MCF 10A (cell line): ENCODE data around the gene SLC6A9. TPM values are rescaled to one million over a fixed set of nuclear protein-coding genes. Genes with fewer than 3 reads are reported as not detected.

Source experiments
- BruUV-seq: library from RNA; stranded (reverse); fragments of 400-500 nt; replicated peaks from 2 replicates; lab custom pipeline; 2021; lab: Mats Ljungman, UMichigan
- CTCF ChIA-PET: fragments of 300-600 bp; sonication (Branson Sonifier 250); formaldehyde crosslinking; extraction: SDS; loops from one replicate; lab custom pipeline; 2021; ENCODE audit warnings: antibody characterized with exemption, inconsistent platforms; lab: Yijun Ruan, JAX
- POLR2A ChIA-PET: fragments of 300-600, 350-650 bp; sonication (Branson Sonifier 250); formaldehyde crosslinking; extraction: SDS; loops from one replicate; lab custom pipeline; 2020; ENCODE audit warnings: antibody characterized with exemption, inconsistent platforms; lab: Yijun Ruan, JAX
- DNase-seq: peaks from one replicate; pipeline ENCODE4 v3.0.0-alpha.2; 2018; ENCODE audit not compliant: unreplicated experiment
- H3K27ac Mint-ChIP-seq: one replicate; pipeline ENCODE4 v1.8.0; 2022; ENCODE audit warnings: mild to moderate bottlenecking, low read depth, mixed read lengths; ENCODE audit not compliant: unreplicated experiment
- H3K27me3 Mint-ChIP-seq: one replicate; pipeline ENCODE4 v1.8.0; 2022; ENCODE audit warnings: mixed read lengths; ENCODE audit not compliant: insufficient read depth, unreplicated experiment
- H3K36me3 Mint-ChIP-seq: one replicate; pipeline ENCODE4 v1.8.0; 2022; ENCODE audit warnings: mild to moderate bottlenecking, moderate library complexity, mixed read lengths; ENCODE audit not compliant: insufficient read depth, unreplicated experiment
- H3K4me1 Mint-ChIP-seq: one replicate; pipeline ENCODE4 v1.8.0; 2022; ENCODE audit warnings: mixed read lengths; ENCODE audit not compliant: insufficient read depth, unreplicated experiment
- H3K4me3 Mint-ChIP-seq: one replicate; pipeline ENCODE4 v1.8.0; 2022; ENCODE audit warnings: mild to moderate bottlenecking, moderate library complexity, mixed read lengths; ENCODE audit not compliant: unreplicated experiment
- H3K9me3 Mint-ChIP-seq: one replicate; pipeline ENCODE4 v1.8.0; 2022; ENCODE audit warnings: mixed read lengths; ENCODE audit not compliant: unreplicated experiment
- CTCF ChIP-seq: fragments of 200-600 bp; IDR thresholded peaks from one replicate; pipeline ENCODE4 v1.8.0; 2022; ENCODE audit warnings: antibody characterized with exemption, mild to moderate bottlenecking; ENCODE audit not compliant: unreplicated experiment
- intact Hi-C: fragments of 100-400 bp; cut with micrococcal nuclease; formaldehyde crosslinking; loops from 2 replicates; pipeline ENCODE4 v1.14.1; 2022
- total RNA-seq: library from RNA; stranded (reverse); gene quantifications from 2 replicates; pipeline ENCODE4 v1.2.3, GENCODE V29; 2022

The SLC6A9 gene
- total RNA-seq, 1 experiment from 2014 or later: 64.9 TPM

GRCh38 chr1:44047131-44047530 is 15.9 kb upstream of the SLC6A9 start:
- ChIA-PET CTCF (interaction anchor here (0.6 to 8.6 kb wide), 26 partner anchors 10 to 635 kb away, joined by 3 to 112 read pairs (median 4); partner anchors contain the start of genes CCDC24 and DMAP1), POLR2A (interaction anchor here (0.6 kb wide), 1 partner anchor 202 kb away, joined by 3 read pairs; no protein-coding TSS in a partner anchor)
- Mint-ChIP-seq H3K27me3 (no peaks in the 10 kb centered on the region), H3K4me1 (peaks cover 39% of the 10 kb centered on the region), H3K4me3 (no peak overlapping the region), H3K27ac (peak overlapping the region; percentile 88), H3K9me3 (no peaks in the 10 kb centered on the region), H3K36me3 (no peaks in the 10 kb centered on the region)
- DNase-seq: no peak
- TF ChIP-seq CTCF: no peak
- BruUV-seq: no TSS peak
- intact Hi-C loops: loop anchor here (1.0 to 5.0 kb wide), 4 partner anchors 42 to 820 kb away; partner anchors contain the start of gene DMAP1

- Mint-ChIP-seq H3K4me3 (no peak overlapping the region), H3K36me3 (no peaks in the 10 kb centered on the region), H3K9me3 (no peaks in the 10 kb centered on the region), H3K4me1 (peaks cover 28% of the 10 kb centered on the region), H3K27me3 (no peaks in the 10 kb centered on the region), H3K27ac (no peak overlapping the region)
- BruUV-seq: no TSS peak
- ChIA-PET CTCF (interaction anchor here (1.2 to 8.6 kb wide), 3 partner anchors 9 to 39 kb away, joined by 4 to 112 read pairs (median 65); no protein-coding TSS in a partner anchor), POLR2A (no interaction called here)
- no peak for DNase-seq
- TF ChIP-seq CTCF: no peak
- intact Hi-C loops: loop anchor here (5.0 kb wide), 2 partner anchors 167 to 818 kb away; partner anchors contain the start of gene DMAP1
These were observed 13.8 kb upstream of the SLC6A9 start for GRCh38 chr1:44045064-44045463.

GRCh38 chr1:44044071-44044801 is 13.0 kb upstream of the SLC6A9 start:
- Mint-ChIP-seq H3K4me1 (peaks cover 28% of the 10 kb centered on the region), H3K9me3 (no peaks in the 10 kb centered on the region), H3K4me3 (no peak overlapping the region), H3K27me3 (no peaks in the 10 kb centered on the region), H3K27ac (no peak overlapping the region), H3K36me3 (no peaks in the 10 kb centered on the region)
- ChIA-PET POLR2A (interaction anchor here (0.6 kb wide), 1 partner anchor 112 kb away, joined by 3 read pairs; no protein-coding TSS in a partner anchor), CTCF (interaction anchor here (0.7 to 8.6 kb wide), 3 partner anchors 8 to 109 kb away, joined by 3 to 112 read pairs (median 65); no protein-coding TSS in a partner anchor)
- no peak for DNase-seq
- intact Hi-C loops: no loop called here
- no TSS peak for BruUV-seq
- TF ChIP-seq CTCF: no peak
